GM21529 (cell line): ENCODE data around the gene KIRREL3.

ENCODE experiments used
- ATAC-seq: cut with Tn5 transposase; IDR thresholded peaks from one replicate; pipeline ENCODE4 v1.9.1; 2021; ENCODE audit not compliant: unreplicated experiment

Gene KIRREL3

DNA sequence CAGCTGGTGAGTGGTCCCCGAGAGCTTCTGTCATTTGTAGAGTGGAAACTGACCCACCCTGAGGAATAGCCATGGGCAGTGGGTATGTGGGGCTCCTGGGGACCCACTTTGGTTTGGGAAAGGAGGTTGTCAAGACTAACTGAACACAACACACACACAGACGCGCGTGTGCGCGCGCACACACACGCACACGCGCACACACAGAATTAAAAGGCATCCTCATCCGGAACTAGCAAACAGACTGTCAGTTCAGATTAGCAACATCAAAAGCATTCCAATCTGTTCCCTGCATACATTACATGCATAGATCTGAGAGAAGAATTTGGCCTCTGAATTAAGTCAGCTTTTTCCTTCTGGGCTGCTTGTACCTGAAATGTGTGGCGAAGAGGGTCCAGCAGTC lies 360.4 kb downstream of the KIRREL3 start:
- no peak for ATAC-seq

DNA sequence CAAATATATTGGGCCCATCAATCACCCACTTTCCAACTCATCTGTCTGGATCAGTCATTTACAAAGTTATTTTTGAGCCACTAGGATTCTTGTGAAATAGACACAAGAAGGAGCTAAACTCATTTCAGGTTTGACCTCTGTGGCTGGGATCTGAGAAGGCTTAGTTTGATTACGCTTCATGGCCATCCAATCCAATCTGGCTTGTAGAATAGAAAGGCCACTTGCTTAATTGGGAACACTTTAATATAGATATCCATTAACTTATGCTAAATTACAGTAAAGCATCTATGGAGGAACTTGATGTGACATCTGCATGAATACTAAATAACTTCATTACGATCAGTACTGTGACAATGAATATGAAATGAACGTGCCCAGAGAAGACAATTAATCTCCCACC lies 360.9 kb downstream of the KIRREL3 start:
- ATAC-seq, result no peak

DNA sequence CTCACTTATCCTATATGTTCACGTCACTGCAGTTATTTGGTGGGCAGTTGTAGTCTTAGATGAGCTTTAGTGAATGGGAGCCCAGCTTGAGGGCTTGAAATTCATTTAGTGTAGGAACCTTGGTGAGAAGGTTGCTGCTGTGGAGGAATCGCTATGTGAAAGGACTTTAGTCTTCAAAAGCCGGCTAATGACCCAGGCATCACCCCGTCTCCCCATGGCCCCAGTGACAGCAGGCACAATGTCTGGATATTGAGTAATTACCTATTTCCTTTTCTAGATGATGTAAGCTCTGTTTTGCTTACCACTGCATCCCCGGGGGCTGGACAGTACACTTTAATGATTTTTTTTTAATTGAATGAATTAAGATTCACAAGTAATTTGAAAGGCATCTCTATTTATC lies 361.9 kb downstream of the KIRREL3 start:
- no peak for ATAC-seq

DNA sequence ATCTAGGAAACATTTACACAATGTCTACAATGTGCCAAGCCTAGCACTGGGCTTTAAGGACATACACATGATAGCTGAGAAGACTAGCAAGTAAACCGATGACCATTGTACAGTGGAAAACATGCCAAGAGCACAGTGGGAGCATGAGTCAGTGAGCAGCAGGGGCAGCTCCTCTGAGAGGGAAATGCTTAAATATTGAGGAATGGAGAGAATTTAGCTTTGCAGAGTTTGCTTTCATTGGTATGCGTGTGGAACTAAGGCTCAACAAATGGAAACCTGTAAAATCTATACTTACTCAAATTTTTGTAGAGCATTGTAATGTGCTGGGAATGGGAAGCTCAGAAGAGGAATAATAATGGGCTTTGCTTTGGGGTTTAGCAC lies 362.8 kb downstream of the KIRREL3 start:
- ATAC-seq, result no peak

DNA sequence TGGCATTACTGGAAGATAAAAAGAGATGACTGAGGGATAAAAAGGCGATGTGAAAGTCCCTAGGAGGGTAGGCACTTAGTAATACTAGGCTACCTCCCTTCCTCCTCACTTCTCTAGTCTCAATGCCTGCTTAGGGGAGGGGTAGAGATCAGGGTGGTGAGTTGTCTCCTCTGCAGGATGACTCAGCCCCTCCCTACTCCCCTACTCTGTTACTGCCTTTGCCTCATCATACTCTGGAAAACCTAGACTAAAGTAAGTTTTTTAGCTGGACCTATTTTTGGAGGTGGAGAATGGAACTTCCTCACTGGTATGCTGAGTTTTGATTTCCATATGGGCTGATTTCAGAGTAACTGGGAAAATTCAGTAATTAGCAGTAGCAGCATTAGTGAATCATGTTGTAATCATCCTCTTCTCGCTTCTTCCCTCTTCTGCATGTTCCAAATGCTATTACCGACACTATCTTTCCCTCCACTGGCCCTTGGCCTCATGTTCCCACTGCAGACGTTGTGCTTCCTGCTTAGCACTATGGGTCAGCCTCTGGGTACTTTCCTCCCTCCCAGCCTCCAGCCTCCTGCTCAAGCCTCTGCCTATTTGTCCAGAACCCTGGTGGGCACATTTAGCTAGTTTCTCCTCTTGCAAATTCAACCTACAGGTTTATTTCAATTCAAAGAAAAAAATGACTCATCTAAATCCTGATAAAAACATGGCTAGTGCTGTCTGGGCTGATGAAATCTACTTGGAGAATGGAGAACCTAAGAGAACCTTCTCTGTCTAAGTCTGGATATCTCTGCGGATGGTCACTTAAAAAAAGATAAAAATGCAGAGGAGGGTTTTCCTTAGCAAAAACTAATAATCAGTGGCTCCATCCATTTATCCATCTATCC lies 363.4 kb downstream of the KIRREL3 start:
- ATAC-seq, result no peak

DNA sequence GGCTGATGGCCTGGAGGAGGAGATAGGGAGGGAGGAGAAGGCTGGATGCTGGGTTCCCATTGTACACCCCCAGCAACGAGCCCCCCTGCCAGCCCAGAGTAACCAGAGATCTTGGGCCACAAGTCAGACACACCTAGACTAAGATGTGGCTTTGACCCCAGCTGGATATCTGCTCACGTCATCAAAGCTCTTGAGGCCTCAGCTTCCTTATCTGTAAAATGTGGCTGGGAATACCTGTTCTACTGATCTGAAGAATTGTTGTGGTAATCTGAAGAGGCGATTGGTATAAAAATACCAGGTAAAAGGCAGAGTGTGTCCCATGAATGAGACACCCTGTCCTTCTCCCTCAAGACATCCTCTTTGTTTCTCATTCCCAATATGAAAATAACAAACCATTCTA lies 365.1 kb downstream of the KIRREL3 start:
- no peak for ATAC-seq

DNA sequence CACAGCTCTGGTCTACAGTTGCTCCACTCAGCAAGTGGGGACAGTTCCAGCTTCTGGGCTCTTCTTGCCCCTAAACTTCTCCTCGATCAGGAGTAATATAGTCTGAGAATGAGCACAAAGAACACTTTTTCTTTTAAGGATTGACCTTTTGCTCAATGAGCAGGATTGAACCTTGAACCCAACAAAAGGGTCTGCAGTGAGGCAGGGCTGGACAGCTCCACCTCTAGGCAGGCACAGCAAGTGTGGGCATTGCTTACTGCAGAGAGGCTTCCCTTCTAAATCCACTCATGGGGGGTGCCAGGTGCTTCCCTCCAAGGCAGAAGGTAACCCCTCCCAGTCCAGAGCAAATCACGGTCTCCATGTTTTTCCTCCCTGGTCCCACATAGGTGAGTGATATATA lies 365.6 kb downstream of the KIRREL3 start:
- ATAC-seq, result no peak

DNA sequence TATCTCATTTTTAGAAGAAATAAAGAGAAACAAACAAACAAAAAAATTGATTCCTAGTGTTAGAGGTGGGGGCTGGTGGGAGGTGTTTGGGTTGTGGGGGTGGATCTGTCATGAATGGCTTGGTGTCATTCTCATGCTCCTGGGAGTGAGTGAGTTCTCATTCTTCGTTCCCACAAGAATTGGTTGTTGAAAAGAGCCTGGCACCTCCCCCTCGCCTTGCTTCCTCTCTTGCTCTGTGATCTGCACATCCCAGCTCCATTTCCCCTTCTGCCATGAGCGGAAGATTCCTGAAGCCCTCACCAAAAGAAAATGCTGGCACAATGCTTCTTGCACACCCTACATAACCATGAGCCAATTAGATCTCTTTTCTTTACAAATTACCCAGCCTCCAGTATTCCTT lies 367.2 kb downstream of the KIRREL3 start:
- no peak for ATAC-seq

DNA sequence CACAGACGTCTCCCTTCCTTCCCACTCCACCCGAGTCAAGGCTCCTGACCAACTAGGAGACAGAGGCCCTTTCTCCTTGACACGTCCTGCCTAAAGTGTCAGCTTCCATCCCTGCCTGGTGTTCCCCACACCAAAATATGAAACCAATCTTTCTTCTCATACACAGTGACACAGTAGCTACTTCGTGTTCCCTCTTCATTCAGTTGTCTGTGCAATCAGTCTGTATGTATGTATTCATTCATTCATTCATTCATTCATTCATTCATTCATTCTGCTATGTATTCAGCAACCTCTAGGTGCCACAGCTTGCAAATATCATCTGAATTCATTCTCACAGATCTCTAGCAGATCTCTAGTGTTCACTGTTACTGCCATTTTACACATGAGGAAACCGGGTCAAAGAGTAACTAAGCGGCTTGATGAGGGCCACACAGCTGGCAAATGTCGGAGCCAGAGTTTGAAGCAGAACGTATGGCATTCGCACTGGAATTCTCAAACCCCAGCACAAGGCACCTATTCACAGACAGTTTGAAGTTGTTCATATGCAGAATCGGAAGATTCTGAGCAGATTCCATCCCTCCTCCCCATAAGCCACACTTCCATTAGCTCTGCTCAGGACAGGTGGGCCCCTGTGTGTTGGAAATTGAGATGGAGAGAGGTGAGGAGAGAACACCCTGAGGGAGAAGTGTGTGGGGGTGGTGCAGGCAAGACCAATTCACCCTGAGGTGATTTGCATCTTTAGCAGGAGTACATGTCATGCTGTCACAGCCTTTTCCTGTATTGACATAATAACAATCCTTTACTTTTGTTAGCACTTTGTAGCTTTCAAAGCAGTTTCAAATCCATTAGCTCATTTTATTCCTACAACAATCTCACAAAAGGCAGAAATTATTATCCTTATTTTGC lies 369.4 kb downstream of the KIRREL3 start:
- no peak for ATAC-seq

DNA sequence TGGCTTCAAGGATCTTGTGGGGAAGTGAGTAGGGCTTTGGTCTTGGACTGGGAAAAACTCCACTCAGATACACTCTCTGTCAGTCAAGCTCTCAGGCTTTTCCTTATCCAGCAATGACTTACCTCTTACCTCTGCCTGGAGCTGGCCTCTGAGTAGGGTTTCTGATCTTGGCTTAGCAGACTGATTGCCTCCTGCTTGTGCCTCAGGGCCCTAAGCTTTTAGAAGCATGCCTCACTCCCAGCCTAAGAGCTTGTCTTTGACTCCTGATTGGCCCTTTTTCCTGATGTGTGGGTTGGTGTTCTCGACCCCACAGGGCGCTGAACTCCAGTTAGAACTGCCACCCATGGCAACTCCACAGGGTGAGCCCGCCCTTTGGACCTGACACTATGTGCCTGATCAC lies 370.1 kb downstream of the KIRREL3 start:
- ATAC-seq, result no peak

DNA sequence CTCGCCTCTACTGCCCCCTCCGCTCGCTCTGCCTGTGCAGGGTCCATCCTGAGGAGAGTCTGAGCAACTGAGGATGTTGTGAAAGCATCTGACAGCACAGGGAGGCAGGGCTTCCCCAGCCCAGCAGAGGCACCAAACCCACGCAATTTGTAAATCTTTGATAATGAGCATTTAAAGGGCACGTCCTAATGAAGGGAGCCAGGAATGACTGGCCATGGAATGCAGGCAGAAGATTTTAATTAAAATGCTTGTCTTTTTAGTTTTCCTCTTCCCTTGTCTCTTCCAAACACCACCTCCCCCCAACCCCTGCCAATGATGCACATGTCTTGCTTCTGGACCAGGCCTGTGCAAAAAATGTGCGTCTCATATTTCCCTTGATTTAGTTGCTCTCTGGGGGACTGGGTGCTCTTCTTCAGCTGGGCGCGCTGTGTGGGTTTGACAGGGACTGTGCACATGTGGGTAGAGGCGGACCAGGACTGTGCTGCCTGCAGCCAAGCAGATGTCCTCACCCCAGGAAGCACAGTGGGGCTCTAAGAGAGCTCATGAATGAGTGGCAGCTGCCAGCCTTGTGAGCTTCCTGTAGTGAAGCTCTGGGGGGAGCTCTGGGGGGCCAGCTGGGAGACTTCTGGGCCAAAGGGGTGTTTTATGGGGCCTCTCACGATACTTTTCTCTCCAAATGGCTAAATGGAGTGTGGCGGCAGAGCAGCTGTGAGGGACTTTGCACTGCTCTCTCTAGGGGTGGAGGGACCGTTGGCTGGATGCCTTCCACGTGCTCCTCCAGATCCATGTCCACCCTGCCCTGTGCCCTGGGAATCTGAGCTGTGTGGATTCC lies 371.6 kb downstream of the KIRREL3 start:
- ATAC-seq, result no peak

DNA sequence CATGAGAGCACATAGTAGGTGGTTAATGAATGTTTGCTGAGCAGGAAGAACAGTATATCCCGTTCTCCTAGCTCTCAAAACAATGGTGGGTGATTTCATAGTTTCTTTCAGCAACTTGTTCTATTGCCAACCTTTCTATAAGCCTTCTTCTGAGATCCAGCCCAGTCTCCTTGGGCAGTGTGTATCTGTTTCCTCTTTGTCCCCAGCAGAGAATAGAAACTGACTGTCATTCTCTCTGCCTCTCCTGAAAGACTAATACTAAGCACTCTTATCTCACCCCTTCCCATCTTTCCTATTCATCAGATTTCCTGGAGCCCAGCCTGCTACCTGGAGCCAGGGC lies 372.1 kb downstream of the KIRREL3 start:
- no peak for ATAC-seq

DNA sequence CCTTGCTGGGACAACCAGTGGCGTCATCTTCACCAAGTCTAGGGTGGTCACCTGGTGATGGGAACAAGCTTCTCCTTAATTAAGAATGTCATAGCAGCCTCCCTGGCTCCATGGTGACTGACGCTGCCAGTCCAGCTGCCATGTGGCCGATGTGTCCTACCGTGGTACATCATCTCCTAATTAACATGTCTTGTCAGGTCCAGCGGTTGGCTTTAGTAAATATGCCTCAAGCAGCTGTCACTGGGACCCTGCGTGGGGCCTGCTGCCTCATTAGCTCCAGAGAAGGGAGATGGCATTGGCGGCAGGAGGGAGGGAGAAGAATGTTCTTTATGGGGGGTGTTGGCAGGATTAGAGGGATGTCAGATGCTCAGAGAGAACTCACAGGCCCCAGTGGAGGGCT lies 373.1 kb downstream of the KIRREL3 start:
- ATAC-seq, result no peak

DNA sequence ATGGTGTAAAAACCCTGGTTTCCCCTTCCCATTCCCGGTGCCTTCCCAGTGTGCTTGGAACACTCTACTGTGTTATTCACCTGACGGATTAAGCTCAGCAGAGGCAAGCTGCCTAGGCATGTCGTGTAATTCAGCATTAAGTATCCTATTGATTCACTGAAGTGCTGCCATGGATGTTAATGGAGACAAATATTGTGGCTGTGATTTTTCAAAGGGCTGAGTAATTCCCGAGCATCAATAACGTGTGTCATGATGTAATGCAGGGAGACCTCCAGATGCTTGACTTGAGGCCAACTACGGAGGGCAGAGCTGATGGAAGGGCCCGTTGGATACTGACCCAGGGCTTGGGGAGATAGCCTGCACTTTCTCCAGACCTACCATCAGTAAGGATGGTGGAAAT lies 376.1 kb downstream of the KIRREL3 start:
- no peak for ATAC-seq

DNA sequence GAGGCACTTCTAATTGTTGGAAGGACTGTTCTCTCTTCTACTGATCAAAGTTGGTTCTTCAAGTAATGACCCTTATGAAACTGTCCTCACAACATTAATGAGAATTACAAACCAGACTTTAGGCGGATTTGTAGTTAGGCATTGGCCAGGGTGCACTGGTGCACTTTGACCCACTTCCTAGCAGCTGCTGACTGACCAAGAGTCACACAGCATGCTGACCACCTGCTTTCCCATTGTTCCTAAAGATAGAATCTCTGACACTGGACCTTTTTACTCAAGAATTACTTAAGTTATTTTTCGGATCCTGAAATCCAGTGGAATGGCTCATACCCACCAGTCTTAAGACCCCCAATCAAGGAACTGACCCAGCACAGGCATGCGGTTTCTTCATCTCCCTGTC lies 381.1 kb downstream of the KIRREL3 start:
- ATAC-seq, result no peak

DNA sequence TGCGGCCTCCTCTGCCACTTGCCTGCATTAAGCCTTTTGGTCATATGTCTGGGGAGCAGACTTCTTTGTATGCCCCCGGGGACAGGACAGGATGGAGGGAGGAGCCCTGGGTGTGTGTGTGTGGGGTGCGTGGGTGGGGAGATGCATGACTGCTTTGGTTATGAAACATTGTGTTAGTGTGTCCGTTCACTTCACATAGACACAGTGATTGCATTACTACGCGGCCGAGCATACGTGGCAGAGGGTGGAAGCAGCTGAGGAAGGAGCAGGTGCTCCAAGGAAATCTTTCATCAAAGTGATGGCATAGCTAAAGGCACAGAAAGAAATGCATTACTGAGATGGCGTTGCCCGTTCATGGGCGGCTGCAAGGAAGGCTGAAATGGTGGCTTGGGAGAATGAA lies 384.7 kb downstream of the KIRREL3 start:
- ATAC-seq, result no peak

DNA sequence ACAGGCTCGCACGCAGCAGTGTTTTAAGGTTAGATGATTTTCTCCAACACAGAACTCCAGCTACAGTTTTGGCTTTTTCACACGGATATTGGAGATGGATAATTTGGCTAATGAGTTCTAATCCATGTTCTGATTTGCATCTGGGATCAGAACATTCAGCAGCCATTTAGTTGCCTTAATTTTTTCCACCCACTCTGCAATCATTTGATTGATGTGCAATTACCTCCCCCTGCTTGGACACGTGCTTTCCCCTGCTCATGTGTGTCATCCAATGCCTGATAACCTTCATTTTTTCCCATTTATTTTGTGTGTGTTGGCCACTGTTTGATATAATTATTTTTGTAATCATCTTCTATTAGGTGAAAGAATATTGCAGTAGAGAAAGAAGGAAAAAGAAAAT lies 387.3 kb downstream of the KIRREL3 start:
- ATAC-seq, result no peak

DNA sequence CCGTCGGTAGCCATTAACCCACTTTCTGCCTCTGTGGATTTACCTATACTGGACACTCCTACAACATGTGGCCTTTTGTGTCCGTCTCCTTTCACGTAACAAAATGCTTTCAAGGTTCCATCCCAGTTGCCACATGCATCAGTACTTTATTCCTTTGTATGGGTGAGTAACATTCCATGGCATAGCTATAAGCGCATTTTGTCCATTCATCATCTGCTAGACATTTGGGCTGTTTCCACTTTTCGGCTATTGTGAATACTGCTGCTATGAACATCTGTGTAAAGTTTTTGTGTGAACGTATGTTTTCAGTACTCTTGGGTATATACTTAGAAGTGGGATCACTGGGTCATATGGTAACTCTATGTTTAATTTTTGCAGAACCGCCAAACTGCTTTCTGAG lies 387.9 kb downstream of the KIRREL3 start:
- ATAC-seq, result no peak

DNA sequence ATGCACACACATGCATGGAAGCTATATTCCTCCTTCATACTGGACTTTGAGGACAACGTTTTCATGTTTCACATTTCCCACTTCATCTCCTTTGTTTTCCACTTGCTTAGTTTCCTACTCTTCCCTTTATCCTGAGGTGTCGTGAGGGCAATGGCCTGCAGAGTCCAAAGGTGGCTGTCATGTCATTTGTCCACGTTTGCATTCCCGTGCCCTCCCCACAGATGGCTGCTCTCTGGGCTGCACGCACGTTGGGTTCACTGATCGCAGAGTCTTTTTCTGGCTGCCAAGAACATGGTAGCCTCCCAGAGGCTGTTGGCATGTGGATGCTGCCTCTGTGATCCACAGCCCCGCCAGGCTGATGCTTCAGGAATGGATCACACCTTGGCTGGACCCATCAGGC lies 389.1 kb downstream of the KIRREL3 start:
- ATAC-seq, result no peak

DNA sequence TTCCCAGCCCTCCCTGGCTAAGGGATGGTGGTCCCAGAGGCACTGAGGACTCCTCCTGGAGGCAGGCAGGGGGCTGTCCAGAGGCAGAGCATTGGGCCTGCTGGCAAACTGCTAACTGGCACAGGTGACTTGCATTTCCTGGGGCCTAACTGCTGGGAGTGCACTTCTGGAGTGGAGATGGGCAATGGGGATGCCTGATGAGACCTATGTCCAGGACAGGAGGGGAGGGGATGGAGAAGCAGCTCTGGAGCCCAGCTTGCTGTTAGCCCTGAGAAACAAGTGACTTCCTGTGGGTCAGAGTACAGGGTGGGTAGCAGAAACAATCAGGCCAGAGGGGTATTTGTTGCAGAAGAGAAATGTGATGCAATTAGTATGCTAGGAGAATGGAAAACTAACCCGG lies 391.9 kb downstream of the KIRREL3 start:
- no peak for ATAC-seq

DNA sequence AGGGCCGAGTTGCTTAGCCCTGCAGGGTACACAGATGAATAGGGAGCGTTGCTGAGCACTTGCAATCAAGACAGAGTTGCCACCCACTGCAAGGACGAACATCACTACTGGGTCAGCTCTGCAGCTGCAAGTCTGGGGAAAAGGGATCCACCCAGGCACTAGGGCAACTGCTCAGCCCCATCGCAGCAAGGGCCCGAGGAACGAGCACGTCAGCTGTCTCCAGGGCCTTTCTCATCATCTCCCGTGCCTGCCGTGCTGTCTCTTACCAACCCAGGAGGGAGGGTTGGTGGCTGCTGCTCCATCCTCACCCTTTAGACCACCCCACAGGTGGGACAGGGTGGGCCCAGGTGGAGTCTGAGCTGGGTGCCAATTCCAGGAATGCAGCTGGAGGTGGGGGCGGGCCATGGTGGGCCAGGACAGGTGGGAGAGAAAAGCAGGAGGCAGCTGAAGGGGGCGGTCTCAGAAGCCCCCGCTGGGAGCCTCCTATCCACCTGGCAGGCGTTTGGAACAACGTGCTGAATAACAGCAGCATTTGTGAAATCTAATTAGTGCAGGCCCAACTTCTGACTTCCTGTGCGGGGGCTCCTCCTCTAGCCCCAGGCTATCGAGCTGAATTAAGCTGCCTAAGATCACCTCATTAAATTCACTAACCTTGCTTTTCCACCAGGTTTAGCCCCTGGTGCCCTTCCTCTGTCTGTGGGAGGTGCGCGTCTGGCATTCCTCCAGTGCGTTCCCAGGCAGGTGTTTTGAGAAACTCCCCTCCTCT lies 392.6 kb downstream of the KIRREL3 start:
- no peak for ATAC-seq
